A673 (cell line): ENCODE results near the gene NHERF1.

ENCODE experiments used
- EZH2 ChIP-seq: fragments of 200-600 bp; sonication (generic); IDR thresholded peaks from 2 replicates; pipeline ENCODE4 v1.6.1; 2017; ENCODE audit warnings: borderline replicate concordance, low read depth, mild to moderate bottlenecking, mixed read lengths, antibody characterized with exemption, low read length; ENCODE audit not compliant: poor library complexity, severe bottlenecking
- TF ChIP-seq, protein P1 (sequence below): fragments of 300-800, 200-600 bp; sonication (generic); conservative IDR thresholded peaks from 2 replicates; pipeline ENCODE4 v1.5.1; 2017; ENCODE audit warnings: low read depth, mild to moderate bottlenecking, antibody characterized with exemption, low read length, moderate library complexity, mixed read lengths

DNA sequence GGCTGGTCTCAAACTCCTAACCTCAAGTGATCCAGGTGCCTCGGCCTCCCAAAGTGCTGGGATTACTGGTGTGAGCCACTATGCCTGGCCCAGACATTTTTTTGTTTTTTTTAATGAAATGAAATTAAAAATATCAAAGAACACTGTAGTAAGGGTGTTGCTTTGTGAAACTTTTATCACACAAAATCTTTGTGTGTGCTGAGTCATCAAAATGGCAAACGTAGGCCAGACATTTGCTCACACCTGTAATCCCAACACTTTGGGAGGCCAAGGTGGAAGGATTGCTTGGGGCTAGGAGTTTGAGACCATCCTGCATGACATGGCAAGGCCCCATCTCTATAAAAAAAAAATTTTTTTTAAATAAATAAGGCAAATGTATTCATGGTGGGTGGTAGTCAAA is 18.0 kb downstream of the NHERF1 start:
- TF ChIP-seq EZH2 = no peak
- TF ChIP-seq, protein P1, sequence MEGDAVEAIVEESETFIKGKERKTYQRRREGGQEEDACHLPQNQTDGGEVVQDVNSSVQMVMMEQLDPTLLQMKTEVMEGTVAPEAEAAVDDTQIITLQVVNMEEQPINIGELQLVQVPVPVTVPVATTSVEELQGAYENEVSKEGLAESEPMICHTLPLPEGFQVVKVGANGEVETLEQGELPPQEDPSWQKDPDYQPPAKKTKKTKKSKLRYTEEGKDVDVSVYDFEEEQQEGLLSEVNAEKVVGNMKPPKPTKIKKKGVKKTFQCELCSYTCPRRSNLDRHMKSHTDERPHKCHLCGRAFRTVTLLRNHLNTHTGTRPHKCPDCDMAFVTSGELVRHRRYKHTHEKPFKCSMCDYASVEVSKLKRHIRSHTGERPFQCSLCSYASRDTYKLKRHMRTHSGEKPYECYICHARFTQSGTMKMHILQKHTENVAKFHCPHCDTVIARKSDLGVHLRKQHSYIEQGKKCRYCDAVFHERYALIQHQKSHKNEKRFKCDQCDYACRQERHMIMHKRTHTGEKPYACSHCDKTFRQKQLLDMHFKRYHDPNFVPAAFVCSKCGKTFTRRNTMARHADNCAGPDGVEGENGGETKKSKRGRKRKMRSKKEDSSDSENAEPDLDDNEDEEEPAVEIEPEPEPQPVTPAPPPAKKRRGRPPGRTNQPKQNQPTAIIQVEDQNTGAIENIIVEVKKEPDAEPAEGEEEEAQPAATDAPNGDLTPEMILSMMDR = no peak
